Cardiac muscle cell (in vitro differentiated cells and primary cell): Measurements from ENCODE around the gene IL31. TPM values are rescaled to one million over a fixed set of nuclear protein-coding genes. Genes with fewer than 3 reads are reported as not detected.

Experiments used
- DNase-seq, 2 donors: peaks; one replicate each; pipeline versions ENCODE4 v3.0.0 to v3.0.0-alpha.2; 2010 to 2017; ENCODE audit warnings: low read depth in 1 of 2, low spot score in 1 of 2
- H3K27ac ChIP-seq: fragments of 200-600 bp; sonication (generic); 2 replicates; pipeline ENCODE4 v1.5.1; 2016
- H3K27me3 ChIP-seq: fragments of 200-600 bp; sonication (generic); 2 replicates; pipeline ENCODE4 v1.6.0; 2016; ENCODE audit warnings: control low read depth
- H3K36me3 ChIP-seq: fragments of 200-600 bp; sonication (generic); 2 replicates; pipeline ENCODE4 v1.5.1; 2016; ENCODE audit warnings: control low read depth
- H3K4me1 ChIP-seq: fragments of 200-600 bp; sonication (generic); 2 replicates; pipeline ENCODE4 v1.8.1; 2017; ENCODE audit warnings: low read depth, mild to moderate bottlenecking, mixed run types
- H3K4me3 ChIP-seq: fragments of 200-600 bp; sonication (generic); 2 replicates; pipeline ENCODE4 v1.5.1; 2016; ENCODE audit warnings: mild to moderate bottlenecking
- H3K9me3 ChIP-seq: fragments of 200-600 bp; sonication (generic); 2 replicates; pipeline ENCODE4 v1.5.1; 2017; ENCODE audit warnings: low read depth, mild to moderate bottlenecking, control low read depth
- CTCF ChIP-seq: IDR thresholded peaks from 2 replicates; pipeline ENCODE4 v1.5.1; 2012; ENCODE audit warnings: low read depth, mild to moderate bottlenecking, low read length
- polyA plus RNA-seq: library from polyadenylated mRNA; unstranded; fragments of >200 nt; fragmentation: Nextera tagmentation; extraction: Ambion mirVana; gene quantifications from 2 replicates; pipeline ENCODE4 v1.2.1, GENCODE V29; 2016
- total RNA-seq: library from RNA; depleted of rRNA; stranded (reverse); fragments of >200 nt; gene quantifications from 2 replicates; pipeline ENCODE4 v1.2.3, GENCODE V29; 2016

Gene IL31
- total and polyA plus RNA-seq, 2 experiments from 2014 or later, result not detected

- peaks cover 36% of the 10 kb centered on the region for H3K27me3 ChIP-seq
- no peak overlapping the region for H3K4me3 ChIP-seq
Measured at GRCh38 chr12:122206976-122207375, 33.0 kb upstream of the IL31 start.

GRCh38 chr12:122206111-122206881 is 32.3 kb upstream of the IL31 start:
- peaks cover 41% of the 10 kb centered on the region for H3K27me3 ChIP-seq
- DNase-seq, result no peak
- no peak for TF ChIP-seq CTCF

More at GRCh38 chr12:122206976-122207375, 33.0 kb upstream of the IL31 start:
- peaks cover 26% of the 10 kb centered on the region for H3K36me3 ChIP-seq
- no peaks in the 10 kb centered on the region for H3K4me1 ChIP-seq
- H3K9me3 ChIP-seq, result no peaks in the 10 kb centered on the region
- H3K27ac ChIP-seq, result no peak overlapping the region
- no peak for TF ChIP-seq CTCF
- DNase-seq, result no peak

GRCh38 chr12:122205053-122205925 is 31.3 kb upstream of the IL31 start:
- H3K27ac ChIP-seq, result no peak overlapping the region
- TF ChIP-seq CTCF, result no peak
- H3K4me1 ChIP-seq, result no peaks in the 10 kb centered on the region
- H3K4me3 ChIP-seq, result no peak overlapping the region
- no peak for DNase-seq
- H3K36me3 ChIP-seq, result peaks cover 15% of the 10 kb centered on the region
- H3K9me3 ChIP-seq, result no peaks in the 10 kb centered on the region
- peaks cover 42% of the 10 kb centered on the region for H3K27me3 ChIP-seq

More at GRCh38 chr12:122206111-122206881, 32.3 kb upstream of the IL31 start:
- H3K36me3 ChIP-seq, result peaks cover 21% of the 10 kb centered on the region
- no peaks in the 10 kb centered on the region for H3K4me1 ChIP-seq
- no peaks in the 10 kb centered on the region for H3K9me3 ChIP-seq
- no peak overlapping the region for H3K27ac ChIP-seq
- H3K4me3 ChIP-seq, result no peak overlapping the region

GRCh38 chr12:122204167-122205052 is 30.4 kb upstream of the IL31 start:
- H3K27me3 ChIP-seq, result peaks cover 42% of the 10 kb centered on the region
- no peaks in the 10 kb centered on the region for H3K4me1 ChIP-seq
- peak in 1 of 2 donors; percentile 32 for DNase-seq
- H3K36me3 ChIP-seq, result peaks cover 9% of the 10 kb centered on the region
- TF ChIP-seq CTCF, result no peak
- H3K4me3 ChIP-seq, result peak overlapping the region; percentile 35
- H3K9me3 ChIP-seq, result no peaks in the 10 kb centered on the region
- no peak overlapping the region for H3K27ac ChIP-seq
